Endodermal cell (in vitro differentiated cells): Measurements from ENCODE around the gene EPS8L3. TPM values are rescaled to one million over a fixed set of nuclear protein-coding genes. Genes with fewer than 3 reads are reported as not detected.

ENCODE experiments used
- DNase-seq: peaks from one replicate; pipeline ENCODE4 v3.0.0-alpha.2; 2017
- H3K27ac ChIP-seq: 2 replicates; pipeline ENCODE4 v1.5.1; 2013; ENCODE audit warnings: mild to moderate bottlenecking, low read depth, low read length, moderate library complexity
- H3K27me3 ChIP-seq: 2 replicates; pipeline ENCODE4 v1.6.1; 2013; ENCODE audit warnings: mild to moderate bottlenecking, low read length, moderate library complexity; ENCODE audit not compliant: insufficient read depth, control insufficient read depth, poor library complexity, severe bottlenecking
- H3K36me3 ChIP-seq: 2 replicates; pipeline ENCODE4 v1.7.0; 2013; ENCODE audit warnings: mild to moderate bottlenecking, low read length, moderate library complexity; ENCODE audit not compliant: control insufficient read depth, insufficient read depth
- H3K4me1 ChIP-seq: one replicate; pipeline ENCODE4 v1.7.0; 2013; ENCODE audit warnings: low read length; ENCODE audit not compliant: control insufficient read depth, insufficient read depth
- H3K4me3 ChIP-seq: 2 replicates; pipeline ENCODE4 v1.5.1; 2013; ENCODE audit warnings: mild to moderate bottlenecking, low read length, moderate library complexity
- H3K9ac ChIP-seq: 2 replicates; pipeline ENCODE4 v1.6.1; 2013; ENCODE audit warnings: mild to moderate bottlenecking, low read length, moderate library complexity; ENCODE audit not compliant: poor library complexity, severe bottlenecking; ENCODE audit errors: extremely low read depth
- H3K9me3 ChIP-seq: 2 replicates; pipeline ENCODE4 v1.6.1; 2013; ENCODE audit warnings: mild to moderate bottlenecking, low read length, moderate library complexity; ENCODE audit not compliant: control insufficient read depth
- H3K27ac Mint-ChIP-seq: 2 replicates; pipeline ENCODE4 v1.8.0; 2020; ENCODE audit warnings: mixed read lengths
- H3K27me3 Mint-ChIP-seq: 2 replicates; pipeline ENCODE4 v1.8.0; 2021; ENCODE audit warnings: mild to moderate bottlenecking, mixed read lengths; ENCODE audit not compliant: insufficient read depth
- H3K36me3 Mint-ChIP-seq: 2 replicates; pipeline ENCODE4 v1.8.0; 2020; ENCODE audit warnings: low read depth, mixed read lengths
- H3K4me1 Mint-ChIP-seq: 2 replicates; pipeline ENCODE4 v1.8.0; 2020; ENCODE audit warnings: mixed read lengths
- H3K4me3 Mint-ChIP-seq: 2 replicates; pipeline ENCODE4 v1.8.0; 2020; ENCODE audit warnings: mild to moderate bottlenecking, moderate library complexity, mixed read lengths
- H3K9me3 Mint-ChIP-seq: 2 replicates; pipeline ENCODE4 v1.8.0; 2020; ENCODE audit warnings: mild to moderate bottlenecking, mixed read lengths
- CTCF ChIP-seq: fragments of 200-600 bp; sonication (generic); conservative IDR thresholded peaks from 2 replicates; pipeline ENCODE4 v1.5.0; 2021; ENCODE audit warnings: antibody characterized with exemption, mild to moderate bottlenecking
- WGBS, 2 experiments: methylation state at CpG; one replicate each; pipeline versions ENCODE4 v1.1.5 to v1.1.7; 2013; ENCODE audit warnings: missing lambda C conversion rate in 2 of 2, mixed read lengths in 1 of 2; ENCODE audit not compliant: insufficient coverage in 1 of 2, insufficient read length in 1 of 2; 5-methylcytosine and 5-hydroxymethylcytosine counted together
- total RNA-seq, 2 donors: library from RNA; stranded (reverse); fragmentation: NEBNext Ultra II Directional in 1 of 2; extraction: Animal tissue kit (Norgen Biotek cat#: 25700) in 1 of 2; gene quantifications; 2 replicates in 1 of 2; 3 replicates in 1 of 2; pipeline ENCODE4 v1.2.1, GENCODE V29; 2021

EPS8L3 gene
- total RNA-seq, 2 donors from 2014 or later: not detected

- no peak overlapping the region for H3K9ac ChIP-seq
- H3K9me3 ChIP-seq: no peaks in the 10 kb centered on the region
- Mint-ChIP-seq H3K27ac (no peak overlapping the region), H3K36me3 (no peaks in the 10 kb centered on the region), H3K9me3 (no peaks in the 10 kb centered on the region), H3K4me3 (no peak overlapping the region), H3K4me1 (no peaks in the 10 kb centered on the region), H3K27me3 (peaks cover 3% of the 10 kb centered on the region)
- no peak for DNase-seq
- TF ChIP-seq CTCF: no peak
- no peak overlapping the region for H3K4me3 ChIP-seq
- H3K27me3 ChIP-seq: no peaks in the 10 kb centered on the region
- no peak overlapping the region for H3K27ac ChIP-seq
- H3K4me1 ChIP-seq: no peaks in the 10 kb centered on the region
- H3K36me3 ChIP-seq: no peaks in the 10 kb centered on the region
- WGBS, 2 experiments: 87 to 89% methylated on average over 10 to 11 of the region's 11 CpGs
These were observed 5.8 kb upstream of the EPS8L3 start for GRCh38 chr1:109769330-109770078.

- H3K9me3 ChIP-seq: no peaks in the 10 kb centered on the region
- H3K4me3 ChIP-seq: no peak overlapping the region
- H3K27ac ChIP-seq: no peak overlapping the region
- no peaks in the 10 kb centered on the region for H3K27me3 ChIP-seq
- no peak for DNase-seq
- Mint-ChIP-seq H3K4me3 (no peak overlapping the region), H3K27ac (no peak overlapping the region), H3K27me3 (peaks cover 3% of the 10 kb centered on the region), H3K9me3 (no peaks in the 10 kb centered on the region), H3K36me3 (no peaks in the 10 kb centered on the region), H3K4me1 (no peaks in the 10 kb centered on the region)
- H3K9ac ChIP-seq: no peak overlapping the region
- no peaks in the 10 kb centered on the region for H3K4me1 ChIP-seq
- WGBS, 2 experiments: 91 to 100% methylated on average over 3 to 7 of the region's 7 CpGs
- TF ChIP-seq CTCF: no peak
- no peaks in the 10 kb centered on the region for H3K36me3 ChIP-seq
These were observed 5.1 kb upstream of the EPS8L3 start for GRCh38 chr1:109768820-109769219.

GRCh38 chr1:109768335-109768650, 4.6 kb upstream of the EPS8L3 start:
- H3K27me3 Mint-ChIP-seq: peaks cover 3% of the 10 kb centered on the region
- TF ChIP-seq CTCF: no peak
- Histone ChIP-seq H3K9ac (no peak overlapping the region), H3K27me3 (no peaks in the 10 kb centered on the region), H3K9me3 (no peaks in the 10 kb centered on the region), H3K4me1 (no peaks in the 10 kb centered on the region), H3K27ac (no peak overlapping the region), H3K4me3 (no peak overlapping the region), H3K36me3 (no peaks in the 10 kb centered on the region)
- no peaks in the 10 kb centered on the region for H3K9me3 Mint-ChIP-seq
- no peak for DNase-seq
- 63 to 83% methylated on average over 2 of the region's 2 CpGs for WGBS, 2 experiments
- H3K27ac Mint-ChIP-seq: no peak overlapping the region
- no peak overlapping the region for H3K4me3 Mint-ChIP-seq
- no peaks in the 10 kb centered on the region for H3K36me3 Mint-ChIP-seq
- no peaks in the 10 kb centered on the region for H3K4me1 Mint-ChIP-seq
